Cerebellar nuclear complex (tissue), 1 donor: ENCODE measurements around the gene SLC22A23.

Experiments
- DNase-seq, 2 experiments: peaks; one replicate each; lab custom pipeline; 2025; lab: John Stamatoyannopoulos, UW

SLC22A23 gene

GRCh38 chr6:3444276-3445088 lies 12.4 kb downstream of the SLC22A23 start:
- no peak for DNase-seq

- DNase-seq: no peak
These were observed 13.7 kb downstream of the SLC22A23 start for GRCh38 chr6:3443221-3443515.

GRCh38 chr6:3442431-3443220 lies 14.2 kb downstream of the SLC22A23 start:
- DNase-seq: no peak

DNA sequence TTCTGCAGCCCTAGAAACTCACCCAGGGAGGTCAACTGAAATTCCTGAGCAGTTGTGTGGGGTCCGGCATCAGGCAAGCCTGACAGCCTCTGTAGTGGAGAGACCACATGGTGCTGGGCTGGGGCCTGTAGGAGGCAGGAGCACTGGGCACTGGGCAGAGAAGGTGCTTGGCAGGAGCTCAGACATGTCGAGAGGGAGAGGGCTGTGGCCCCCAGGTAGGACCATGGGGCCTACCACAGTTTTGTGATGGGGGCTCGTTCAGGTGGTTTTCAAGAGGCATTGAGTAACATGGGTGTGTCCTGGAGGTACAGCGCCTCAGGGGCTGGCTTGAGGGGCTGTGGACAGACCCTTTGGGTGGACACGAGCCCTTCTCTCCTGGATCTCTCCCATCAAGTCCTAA lies 15.9 kb downstream of the SLC22A23 start:
- DNase-seq: no peak

DNA sequence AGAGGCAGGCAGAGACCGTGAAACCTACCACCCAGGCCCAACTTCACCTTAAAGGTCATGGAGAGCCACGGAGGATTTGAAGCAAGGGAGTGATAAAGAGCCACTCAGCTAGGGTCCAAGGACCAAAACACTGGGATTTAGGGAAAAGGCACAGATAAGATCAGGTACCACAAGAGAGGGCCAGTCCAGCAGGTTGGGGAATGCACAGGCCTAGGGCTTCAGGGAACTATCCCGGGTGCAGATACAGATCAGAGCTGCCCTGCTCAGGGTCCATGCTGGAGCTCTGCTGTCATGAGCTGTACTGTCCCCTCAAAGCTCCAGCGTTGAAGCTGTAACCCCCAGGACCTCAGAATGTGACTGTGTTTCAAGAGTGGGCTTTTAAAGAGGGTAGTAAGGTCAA lies 16.9 kb downstream of the SLC22A23 start:
- DNase-seq: no peak

GRCh38 chr6:3438190-3439167 lies 18.4 kb downstream of the SLC22A23 start:
- DNase-seq: no peak

- no peak for DNase-seq
These were observed 23.8 kb downstream of the SLC22A23 start for GRCh38 chr6:3433005-3433404.

- DNase-seq: no peak
These were observed 24.4 kb downstream of the SLC22A23 start for GRCh38 chr6:3432416-3432815.

GRCh38 chr6:3431994-3432393 lies 24.9 kb downstream of the SLC22A23 start:
- no peak for DNase-seq

DNA sequence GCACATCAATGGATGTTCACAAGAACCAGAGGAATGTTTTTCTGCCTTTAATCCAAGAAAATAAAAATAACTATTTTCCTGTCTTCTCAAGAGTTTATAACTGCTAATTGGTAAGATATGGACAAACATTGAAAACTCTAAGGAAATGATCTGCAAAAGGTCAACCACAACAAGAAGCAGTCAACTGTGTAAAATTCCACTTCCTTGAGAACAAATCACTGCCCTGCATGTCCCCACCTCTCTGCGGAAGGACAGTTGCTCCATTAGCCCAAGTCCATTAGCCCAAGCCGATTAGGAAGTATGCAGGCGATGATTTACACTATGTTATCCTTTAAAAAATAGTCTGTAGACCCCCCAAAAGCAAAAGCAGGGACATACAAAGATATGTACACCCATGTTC lies 27.6 kb downstream of the SLC22A23 start:
- DNase-seq: no peak

DNA sequence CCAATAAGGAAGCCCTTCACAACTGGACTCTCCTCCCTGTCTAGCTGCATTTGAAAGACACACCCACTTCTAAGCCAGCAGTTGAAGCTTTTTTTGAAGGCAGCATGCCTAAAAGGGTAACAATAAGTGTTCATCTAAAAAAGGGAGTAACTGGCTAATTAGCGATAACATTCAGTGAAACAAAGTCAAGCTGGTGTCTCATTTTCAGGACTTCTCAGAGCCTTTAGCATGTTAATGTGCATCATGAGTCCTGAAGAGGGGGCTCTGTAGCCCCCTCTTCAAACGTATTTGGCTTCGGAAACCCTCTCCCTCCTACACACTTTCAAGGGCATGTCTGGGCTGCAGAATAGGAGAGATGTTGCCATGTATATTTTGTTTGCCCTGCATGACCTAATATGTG lies 28.1 kb downstream of the SLC22A23 start:
- DNase-seq: no peak

- no peak for DNase-seq
These were observed 28.6 kb downstream of the SLC22A23 start for GRCh38 chr6:3428247-3428646.

DNA sequence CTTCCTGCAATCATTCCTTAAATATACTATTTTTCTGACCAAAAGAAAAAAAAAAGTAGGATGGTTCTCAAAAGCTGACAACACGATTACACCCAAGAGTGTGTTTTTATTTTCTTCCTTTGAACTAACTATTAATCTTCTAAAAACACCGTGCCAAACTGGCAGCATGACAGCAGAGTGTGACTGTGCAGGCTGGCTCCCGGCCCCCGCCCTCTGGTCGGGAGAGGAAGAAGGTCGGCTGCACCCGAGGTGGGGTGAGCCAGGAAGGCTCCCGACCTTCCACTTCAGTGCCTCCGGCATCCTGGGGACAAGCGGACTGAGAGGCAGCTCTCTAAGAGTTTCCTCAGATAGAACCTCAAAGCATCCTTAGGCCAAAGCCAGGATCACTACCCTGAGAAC lies 29.2 kb downstream of the SLC22A23 start:
- DNase-seq: no peak

GRCh38 chr6:3426927-3427686 lies 29.7 kb downstream of the SLC22A23 start:
- no peak for DNase-seq

- DNase-seq: no peak
These were observed 30.5 kb downstream of the SLC22A23 start for GRCh38 chr6:3426091-3426926.

- no peak for DNase-seq
These were observed 31.3 kb downstream of the SLC22A23 start for GRCh38 chr6:3425574-3425973.

DNA sequence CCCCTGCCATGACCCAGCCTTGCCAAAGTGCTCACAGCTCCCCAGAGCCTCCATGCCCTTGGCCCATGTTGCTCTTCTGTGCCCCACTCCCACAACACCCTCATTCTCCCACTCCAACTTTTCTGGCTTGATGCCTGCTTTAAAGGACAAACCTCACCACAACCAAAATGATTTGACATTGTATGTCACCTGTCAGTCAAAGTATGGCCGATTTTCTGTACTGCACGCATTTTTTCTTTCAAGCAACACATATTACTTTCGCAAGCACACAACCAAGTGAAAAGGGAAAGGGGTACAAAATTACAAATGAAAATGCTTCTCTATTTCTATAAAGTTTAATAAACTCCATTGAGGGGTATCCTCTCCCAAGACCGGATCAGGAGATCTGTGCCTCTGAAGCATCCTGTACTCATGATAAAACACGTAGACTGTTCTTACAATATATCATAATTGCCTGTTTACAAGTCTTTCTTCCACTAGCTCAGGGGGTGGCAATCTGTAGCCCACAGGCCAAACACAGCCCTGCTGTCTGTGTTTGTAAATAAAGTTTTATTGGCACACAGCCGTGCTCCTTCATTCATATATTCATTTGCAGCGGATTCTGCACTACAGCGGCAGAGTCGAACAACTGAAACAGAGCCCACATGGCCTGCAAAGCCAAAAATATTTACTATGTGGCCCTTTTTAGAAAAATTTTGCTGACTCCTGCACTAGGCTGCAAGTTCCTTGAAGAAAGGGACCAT lies 32.5 kb downstream of the SLC22A23 start:
- no peak for DNase-seq

DNA sequence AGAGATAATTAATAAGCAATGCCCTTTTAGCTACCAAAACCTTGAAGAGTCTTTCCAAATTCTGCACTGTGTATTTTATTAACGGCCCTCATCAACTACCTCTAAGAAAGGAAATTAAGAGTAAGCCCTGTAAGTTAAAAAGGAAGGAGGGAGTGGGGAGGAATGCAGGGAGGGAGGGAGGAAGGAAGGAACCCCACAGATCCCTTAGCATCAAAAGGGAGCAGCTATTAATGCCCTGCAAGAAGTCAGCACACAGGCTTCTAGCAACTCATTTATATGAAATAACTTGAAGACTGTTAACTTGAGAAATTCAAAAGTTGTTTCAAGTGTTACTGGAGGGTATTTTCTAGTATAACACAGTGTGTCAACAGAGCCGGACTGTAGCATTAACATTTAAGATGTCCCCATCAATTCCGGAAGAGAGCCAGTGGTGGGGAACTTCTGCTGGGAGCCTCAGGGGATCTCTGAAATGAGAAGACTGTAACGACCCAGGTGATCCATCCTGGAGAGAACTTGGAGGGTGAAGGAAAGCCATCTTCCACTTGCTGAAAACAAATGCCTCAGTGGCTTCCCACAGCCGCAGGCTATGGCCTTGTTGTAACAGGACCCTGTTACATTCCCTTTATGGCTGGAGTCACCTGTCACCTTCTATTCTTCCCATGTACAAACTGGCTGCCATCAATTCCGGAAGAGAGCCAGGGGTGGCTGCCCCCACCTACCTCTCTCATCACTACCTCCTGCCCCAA lies 33.2 kb downstream of the SLC22A23 start:
- DNase-seq: no peak

- no peak for DNase-seq
These were observed 34.3 kb downstream of the SLC22A23 start for GRCh38 chr6:3422435-3423070.
